Smooth muscle cell (in vitro differentiated cells): ENCODE data around the gene MSH3. TPM values are rescaled to one million over a fixed set of nuclear protein-coding genes. Genes with fewer than 3 reads are reported as not detected.

Experiments
- DNase-seq: peaks from one replicate; lab custom pipeline; 2025; ENCODE audit not compliant: unreplicated experiment; lab: John Stamatoyannopoulos, UW
- H2AFZ ChIP-seq: fragments of 200-600 bp; sonication (generic); 2 replicates; pipeline ENCODE4 v1.6.0; 2016; ENCODE audit warnings: antibody characterized with exemption, low read depth, mild to moderate bottlenecking
- H3F3A ChIP-seq: fragments of 200-600 bp; sonication (generic); 2 replicates; pipeline ENCODE4 v1.6.0; 2017; ENCODE audit warnings: antibody characterized with exemption, low read depth
- H3K27ac ChIP-seq: fragments of 200-600 bp; sonication (generic); 2 replicates; pipeline ENCODE4 v1.5.1; 2016; ENCODE audit warnings: low read depth, mild to moderate bottlenecking
- H3K27me3 ChIP-seq: fragments of 200-600 bp; sonication (generic); 2 replicates; pipeline ENCODE4 v1.6.1; 2016; ENCODE audit warnings: low read depth, mild to moderate bottlenecking
- H3K36me3 ChIP-seq: fragments of 200-600 bp; sonication (generic); 2 replicates; pipeline ENCODE4 v1.5.1; 2016; ENCODE audit warnings: low read depth
- H3K4me1 ChIP-seq: fragments of 200-600 bp; sonication (generic); 2 replicates; pipeline ENCODE4 v1.5.1; 2016; ENCODE audit warnings: low read depth
- H3K4me2 ChIP-seq: fragments of 200-600 bp; sonication (generic); 2 replicates; pipeline ENCODE4 v1.6.0; 2016; ENCODE audit warnings: mild to moderate bottlenecking
- H3K4me3 ChIP-seq: fragments of 200-600 bp; sonication (generic); 2 replicates; pipeline ENCODE4 v1.5.1; 2016; ENCODE audit warnings: mild to moderate bottlenecking
- H3K79me2 ChIP-seq: fragments of 200-600 bp; sonication (generic); 2 replicates; pipeline ENCODE4 v1.6.0; 2016; ENCODE audit warnings: low read depth, mild to moderate bottlenecking
- H3K9ac ChIP-seq: fragments of 200-600 bp; sonication (generic); 2 replicates; pipeline ENCODE4 v1.6.0; 2016; ENCODE audit warnings: low read depth
- H3K9me3 ChIP-seq: fragments of 200-600 bp; sonication (generic); replicated peaks from 2 replicates; pipeline ENCODE4 v1.5.1; 2016; ENCODE audit warnings: low read depth
- H4K20me1 ChIP-seq: fragments of 200-600 bp; sonication (generic); 2 replicates; pipeline ENCODE4 v1.6.0; 2016; ENCODE audit warnings: low read depth
- WGBS: methylation state at CpG from one replicate; pipeline ENCODE4 v1.1.7; 2016; ENCODE audit warnings: low lambda C conversion rate; 5-methylcytosine and 5-hydroxymethylcytosine counted together
- polyA plus RNA-seq: library from polyadenylated mRNA; unstranded; fragments of >200 nt; fragmentation: Nextera tagmentation; extraction: Ambion mirVana; gene quantifications from 2 replicates; pipeline ENCODE4 v1.2.1, GENCODE V29; 2016
- total RNA-seq: library from RNA; depleted of rRNA; stranded (reverse); fragments of >200 nt; gene quantifications from 2 replicates; pipeline ENCODE4 v1.2.3, GENCODE V29; 2014
- TF ChIP-seq, protein P1 (sequence below): fragments of 200-600 bp; sonication (generic); IDR thresholded peaks from 2 replicates; pipeline ENCODE4 v1.5.1; 2017; ENCODE audit warnings: borderline replicate concordance, mild to moderate bottlenecking, antibody characterized with exemption; ENCODE audit not compliant: insufficient read depth, poor library complexity, severe bottlenecking

MSH3 gene
- total and polyA plus RNA-seq, 2 experiments from 2014 or later: 5.1 to 12.6 TPM

DNA sequence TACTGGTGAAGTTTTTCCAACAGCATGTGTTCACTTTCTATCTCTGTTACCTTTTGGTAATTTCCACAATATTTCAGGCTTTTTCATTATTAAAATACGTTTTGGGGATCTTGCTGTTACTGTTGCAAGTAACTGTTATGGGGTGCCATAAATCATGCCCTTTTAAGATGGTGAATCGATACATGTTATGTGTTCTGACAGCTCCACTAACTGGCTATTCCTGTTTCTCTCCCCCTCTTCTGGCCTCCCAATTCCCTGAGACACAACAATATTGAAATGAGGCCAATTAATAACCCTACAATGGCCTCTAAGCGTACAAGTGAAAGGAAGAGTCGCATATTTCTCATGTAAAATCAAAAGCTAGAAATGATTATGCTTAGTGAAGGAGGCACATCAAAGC, 13.1 kb upstream of the MSH3 start:
- peaks cover 17% of the 10 kb centered on the region for H3K36me3 ChIP-seq
- no peaks in the 10 kb centered on the region for H3K9me3 ChIP-seq
- H3K9ac ChIP-seq: no peak overlapping the region
- 85% methylated on average over 4 of the region's 4 CpGs for WGBS
- no peak for DNase-seq
- no peaks in the 10 kb centered on the region for H3K79me2 ChIP-seq
- no peaks in the 10 kb centered on the region for H3K27me3 ChIP-seq
- H4K20me1 ChIP-seq: no peaks in the 10 kb centered on the region
- H3K4me3 ChIP-seq: no peak overlapping the region
- H3K4me2 ChIP-seq: no peak overlapping the region
- TF ChIP-seq, protein P1, sequence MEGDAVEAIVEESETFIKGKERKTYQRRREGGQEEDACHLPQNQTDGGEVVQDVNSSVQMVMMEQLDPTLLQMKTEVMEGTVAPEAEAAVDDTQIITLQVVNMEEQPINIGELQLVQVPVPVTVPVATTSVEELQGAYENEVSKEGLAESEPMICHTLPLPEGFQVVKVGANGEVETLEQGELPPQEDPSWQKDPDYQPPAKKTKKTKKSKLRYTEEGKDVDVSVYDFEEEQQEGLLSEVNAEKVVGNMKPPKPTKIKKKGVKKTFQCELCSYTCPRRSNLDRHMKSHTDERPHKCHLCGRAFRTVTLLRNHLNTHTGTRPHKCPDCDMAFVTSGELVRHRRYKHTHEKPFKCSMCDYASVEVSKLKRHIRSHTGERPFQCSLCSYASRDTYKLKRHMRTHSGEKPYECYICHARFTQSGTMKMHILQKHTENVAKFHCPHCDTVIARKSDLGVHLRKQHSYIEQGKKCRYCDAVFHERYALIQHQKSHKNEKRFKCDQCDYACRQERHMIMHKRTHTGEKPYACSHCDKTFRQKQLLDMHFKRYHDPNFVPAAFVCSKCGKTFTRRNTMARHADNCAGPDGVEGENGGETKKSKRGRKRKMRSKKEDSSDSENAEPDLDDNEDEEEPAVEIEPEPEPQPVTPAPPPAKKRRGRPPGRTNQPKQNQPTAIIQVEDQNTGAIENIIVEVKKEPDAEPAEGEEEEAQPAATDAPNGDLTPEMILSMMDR: no peak
- H3K4me1 ChIP-seq: no peaks in the 10 kb centered on the region
- H2AFZ ChIP-seq: no peak overlapping the region
- H3K27ac ChIP-seq: no peak overlapping the region
- no peaks in the 10 kb centered on the region for H3F3A ChIP-seq

DNA sequence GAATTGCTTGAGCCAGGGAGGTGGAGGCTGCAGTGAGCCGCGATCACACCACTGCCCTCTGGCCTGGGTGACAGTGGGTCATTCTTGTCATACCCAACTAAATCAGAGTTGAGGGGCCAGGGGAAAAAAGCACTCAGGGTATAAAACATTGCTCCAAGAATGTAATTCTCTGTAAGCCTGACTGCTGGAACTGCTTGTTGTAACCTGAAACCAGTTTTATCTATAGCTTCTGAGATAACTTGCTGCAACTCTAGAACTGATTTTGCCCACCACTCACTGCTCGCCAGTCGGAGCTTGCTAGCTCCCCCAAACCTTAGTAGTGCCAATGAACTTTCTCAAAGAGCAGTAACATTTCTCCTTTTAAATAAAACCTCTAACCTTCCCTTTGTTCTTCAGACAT, 9.6 kb upstream of the MSH3 start:
- Histone ChIP-seq H4K20me1 (no peaks in the 10 kb centered on the region), H3K4me3 (no peak overlapping the region), H3K27ac (no peak overlapping the region), H3K4me2 (no peak overlapping the region), H3K79me2 (no peaks in the 10 kb centered on the region), H3K4me1 (no peaks in the 10 kb centered on the region), H2AFZ (no peak overlapping the region), H3K9me3 (no peaks in the 10 kb centered on the region), H3F3A (no peaks in the 10 kb centered on the region), H3K27me3 (no peaks in the 10 kb centered on the region), H3K9ac (no peak overlapping the region), H3K36me3 (peaks cover 14% of the 10 kb centered on the region)
- TF ChIP-seq, protein P1: no peak
- DNase-seq: no peak
- 52% methylated on average over 4 of the region's 4 CpGs for WGBS

DNA sequence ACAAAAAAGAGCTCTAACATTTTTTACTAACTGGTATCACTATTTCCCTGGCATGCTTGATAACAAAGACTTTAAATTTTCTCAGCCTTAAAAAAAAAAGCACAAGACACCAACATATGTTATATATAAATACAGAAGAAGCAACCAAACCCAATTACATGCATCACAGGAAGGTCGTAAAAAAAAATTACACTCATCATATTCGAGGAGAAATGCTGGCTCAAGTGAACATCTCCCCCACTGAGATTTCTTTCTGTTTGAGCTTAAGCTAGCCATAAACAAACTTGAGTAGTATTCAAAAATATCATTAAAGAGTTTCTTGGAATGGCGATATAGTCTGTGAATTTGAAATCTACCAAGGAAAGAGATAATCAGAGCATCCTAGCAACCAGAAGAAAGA, 7.5 kb upstream of the MSH3 start:
- no peak for DNase-seq
- no peaks in the 10 kb centered on the region for H3K9me3 ChIP-seq
- no peak overlapping the region for H3K4me2 ChIP-seq
- no peaks in the 10 kb centered on the region for H3K27me3 ChIP-seq
- H2AFZ ChIP-seq: no peak overlapping the region
- H3K27ac ChIP-seq: no peak overlapping the region
- no peaks in the 10 kb centered on the region for H4K20me1 ChIP-seq
- no peak overlapping the region for H3K9ac ChIP-seq
- H3F3A ChIP-seq: no peaks in the 10 kb centered on the region
- peaks cover 14% of the 10 kb centered on the region for H3K36me3 ChIP-seq
- no peak overlapping the region for H3K4me3 ChIP-seq
- TF ChIP-seq, protein P1: no peak
- WGBS: 85% methylated on average over 3 of the region's 3 CpGs
- H3K4me1 ChIP-seq: no peaks in the 10 kb centered on the region
- no peaks in the 10 kb centered on the region for H3K79me2 ChIP-seq

DNA sequence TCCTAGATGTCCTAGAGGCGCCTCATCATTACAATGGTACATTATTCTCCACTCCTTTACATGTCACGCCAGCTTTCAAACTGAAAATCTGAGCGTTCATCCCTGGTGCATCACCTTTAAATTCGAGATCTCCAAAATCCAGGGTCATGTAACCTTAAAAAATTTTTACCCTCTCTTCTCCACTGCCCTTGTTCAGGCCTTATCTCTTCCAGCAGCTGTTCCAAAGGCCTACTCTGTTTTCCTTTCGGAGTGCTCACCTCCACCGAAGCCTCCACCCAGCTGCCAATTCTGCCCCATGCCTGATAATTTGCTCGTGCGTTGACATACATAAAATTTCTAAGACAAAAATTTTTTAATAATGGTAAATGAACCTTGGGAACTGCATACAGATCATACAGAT, 950 bp upstream of the MSH3 start:
- WGBS: 53% methylated on average over 8 of the region's 8 CpGs
- Histone ChIP-seq H3K4me1 (peaks cover 22% of the 10 kb centered on the region), H3F3A (no peaks in the 10 kb centered on the region), H3K4me3 (peak overlapping the region; percentile 98), H3K4me2 (peak overlapping the region; percentile 99), H3K27me3 (no peaks in the 10 kb centered on the region), H3K79me2 (peaks cover 8% of the 10 kb centered on the region), H3K9me3 (no peaks in the 10 kb centered on the region), H3K36me3 (peaks cover 5% of the 10 kb centered on the region), H3K27ac (no peak overlapping the region), H2AFZ (no peak overlapping the region), H4K20me1 (peaks cover 18% of the 10 kb centered on the region), H3K9ac (no peak overlapping the region)
- TF ChIP-seq, protein P1: no peak
- no peak for DNase-seq
